MCF 10A (cell line): ENCODE results near the gene SURF6. TPM values are rescaled to one million over a fixed set of nuclear protein-coding genes. Genes with fewer than 3 reads are reported as not detected.

Source experiments
- BruUV-seq: library from RNA; stranded (reverse); fragments of 400-500 nt; replicated peaks from 2 replicates; lab custom pipeline; 2021; lab: Mats Ljungman, UMichigan
- CTCF ChIA-PET: fragments of 300-600 bp; sonication (Branson Sonifier 250); formaldehyde crosslinking; extraction: SDS; loops from one replicate; lab custom pipeline; 2021; ENCODE audit warnings: antibody characterized with exemption, inconsistent platforms; lab: Yijun Ruan, JAX
- POLR2A ChIA-PET: fragments of 300-600, 350-650 bp; sonication (Branson Sonifier 250); formaldehyde crosslinking; extraction: SDS; loops from one replicate; lab custom pipeline; 2020; ENCODE audit warnings: antibody characterized with exemption, inconsistent platforms; lab: Yijun Ruan, JAX
- DNase-seq: peaks from one replicate; pipeline ENCODE4 v3.0.0-alpha.2; 2018; ENCODE audit not compliant: unreplicated experiment
- H3K27ac Mint-ChIP-seq: one replicate; pipeline ENCODE4 v1.8.0; 2022; ENCODE audit warnings: mild to moderate bottlenecking, low read depth, mixed read lengths; ENCODE audit not compliant: unreplicated experiment
- H3K27me3 Mint-ChIP-seq: one replicate; pipeline ENCODE4 v1.8.0; 2022; ENCODE audit warnings: mixed read lengths; ENCODE audit not compliant: insufficient read depth, unreplicated experiment
- H3K36me3 Mint-ChIP-seq: one replicate; pipeline ENCODE4 v1.8.0; 2022; ENCODE audit warnings: mild to moderate bottlenecking, moderate library complexity, mixed read lengths; ENCODE audit not compliant: insufficient read depth, unreplicated experiment
- H3K4me1 Mint-ChIP-seq: one replicate; pipeline ENCODE4 v1.8.0; 2022; ENCODE audit warnings: mixed read lengths; ENCODE audit not compliant: insufficient read depth, unreplicated experiment
- H3K4me3 Mint-ChIP-seq: one replicate; pipeline ENCODE4 v1.8.0; 2022; ENCODE audit warnings: mild to moderate bottlenecking, moderate library complexity, mixed read lengths; ENCODE audit not compliant: unreplicated experiment
- H3K9me3 Mint-ChIP-seq: one replicate; pipeline ENCODE4 v1.8.0; 2022; ENCODE audit warnings: mixed read lengths; ENCODE audit not compliant: unreplicated experiment
- CTCF ChIP-seq: fragments of 200-600 bp; IDR thresholded peaks from one replicate; pipeline ENCODE4 v1.8.0; 2022; ENCODE audit warnings: antibody characterized with exemption, mild to moderate bottlenecking; ENCODE audit not compliant: unreplicated experiment
- intact Hi-C: fragments of 100-400 bp; cut with micrococcal nuclease; formaldehyde crosslinking; loops from 2 replicates; pipeline ENCODE4 v1.14.1; 2022
- total RNA-seq: library from RNA; stranded (reverse); gene quantifications from 2 replicates; pipeline ENCODE4 v1.2.3, GENCODE V29; 2022

Gene SURF6
- total RNA-seq, 1 experiment from 2014 or later, result 40.5 TPM

DNA sequence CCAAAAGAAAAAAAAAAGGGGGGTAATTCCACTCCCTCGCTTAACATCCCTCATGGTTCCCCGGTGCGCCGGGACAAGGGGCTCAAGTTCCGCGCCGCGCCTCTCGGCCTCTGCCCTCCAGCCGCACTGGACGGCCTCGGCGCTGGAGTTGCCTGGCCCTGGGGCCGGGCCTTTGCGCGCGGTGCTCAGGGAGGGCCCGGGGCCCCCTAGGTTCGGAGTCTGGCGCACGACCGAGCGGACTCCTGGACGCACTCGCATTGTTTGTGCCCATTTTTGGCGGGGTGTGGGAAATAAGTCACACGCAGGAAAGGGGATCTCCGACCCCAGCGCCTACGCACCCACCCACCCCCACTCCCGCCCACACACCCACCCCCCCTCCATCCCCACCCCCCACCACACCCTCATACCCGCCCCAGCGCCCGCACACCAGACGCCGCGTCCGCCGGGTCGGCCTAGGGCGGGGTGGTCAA, 11.6 kb upstream of the SURF6 start:
- CTCF ChIA-PET, result interaction anchor here (1.2 kb wide), 1 partner anchor 9 kb away, joined by 3 read pairs; no protein-coding TSS in a partner anchor
- intact Hi-C loops, result no loop called here
- Mint-ChIP-seq H3K9me3 (no peaks in the 10 kb centered on the region), H3K27me3 (no peaks in the 10 kb centered on the region), H3K36me3 (peaks cover 61% of the 10 kb centered on the region), H3K27ac (peak overlapping the region; percentile 97), H3K4me3 (peak overlapping the region; percentile 88), H3K4me1 (peaks cover 6% of the 10 kb centered on the region)
- POLR2A ChIA-PET, result interaction anchor here (0.6 to 2.9 kb wide), 22 partner anchors 8 to 788 kb away, joined by 3 to 48 read pairs (median 6); partner anchors contain the start of genes BRD3OS, CACFD1, STKLD1 and SURF1
- peak; percentile 18 for TF ChIP-seq CTCF
- peak; percentile 33 for DNase-seq
- no TSS peak for BruUV-seq

GRCh38 chr9:133346021-133346785, 10.2 kb upstream of the SURF6 start:
- Mint-ChIP-seq H3K27ac (no peak overlapping the region), H3K27me3 (no peaks in the 10 kb centered on the region), H3K4me3 (peak overlapping the region; percentile 88), H3K4me1 (peaks cover 6% of the 10 kb centered on the region), H3K36me3 (peaks cover 56% of the 10 kb centered on the region), H3K9me3 (no peaks in the 10 kb centered on the region)
- no peak for DNase-seq
- no peak for TF ChIP-seq CTCF
- intact Hi-C loops, result no loop called here
- ChIA-PET CTCF (interaction anchor here (0.6 to 1.2 kb wide), 2 partner anchors 32 to 381 kb away, joined by 3 to 4 read pairs; no protein-coding TSS in a partner anchor), POLR2A (interaction anchor here (0.6 to 2.9 kb wide), 9 partner anchors 9 to 160 kb away, joined by 3 to 48 read pairs (median 6); partner anchors contain the start of genes STKLD1, SURF1, SURF2 and SURF6)
- no TSS peak for BruUV-seq

- BruUV-seq, result no TSS peak
- no peaks in the 10 kb centered on the region for H3K9me3 Mint-ChIP-seq
- DNase-seq, result no peak
- ChIA-PET POLR2A (interaction anchor here (0.7 to 1.7 kb wide), 3 partner anchors 10 to 157 kb away, joined by 3 to 8 read pairs (median 3); no protein-coding TSS in a partner anchor), CTCF (interaction anchor here (0.6 kb wide), 1 partner anchor 127 kb away, joined by 4 read pairs; no protein-coding TSS in a partner anchor)
- H3K27ac Mint-ChIP-seq, result no peak overlapping the region
- H3K36me3 Mint-ChIP-seq, result peaks cover 53% of the 10 kb centered on the region
- no peak for TF ChIP-seq CTCF
- peaks cover 6% of the 10 kb centered on the region for H3K4me1 Mint-ChIP-seq
- no peaks in the 10 kb centered on the region for H3K27me3 Mint-ChIP-seq
- intact Hi-C loops, result no loop called here
- no peak overlapping the region for H3K4me3 Mint-ChIP-seq
These were observed 9.6 kb upstream of the SURF6 start for GRCh38 chr9:133345596-133345995.

DNA sequence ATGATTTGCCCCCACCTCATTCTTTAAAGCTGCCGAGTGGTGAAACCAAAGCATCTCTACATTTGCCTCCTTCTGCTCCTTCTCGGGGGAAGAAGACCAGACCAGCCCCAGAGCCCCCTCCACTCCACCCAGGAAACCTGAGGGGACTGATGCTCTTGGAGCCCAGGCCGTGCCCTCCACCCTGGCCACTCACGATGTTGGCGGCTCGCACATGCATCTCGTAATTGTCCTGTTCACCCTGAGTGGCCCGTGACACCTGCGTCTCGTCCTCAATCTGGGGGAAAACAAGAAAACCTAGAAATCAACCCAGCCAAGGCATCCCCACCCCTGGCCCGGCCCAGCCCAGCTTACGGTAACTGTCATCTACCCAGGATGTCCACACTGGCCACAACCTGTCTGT, 9.0 kb upstream of the SURF6 start:
- peaks cover 53% of the 10 kb centered on the region for H3K36me3 Mint-ChIP-seq
- no peaks in the 10 kb centered on the region for H3K27me3 Mint-ChIP-seq
- ChIA-PET POLR2A (no interaction called here), CTCF (interaction anchor here (2.3 kb wide), 1 partner anchor 158 kb away, joined by 6 read pairs; no protein-coding TSS in a partner anchor)
- intact Hi-C loops, result no loop called here
- H3K4me1 Mint-ChIP-seq, result peaks cover 6% of the 10 kb centered on the region
- H3K4me3 Mint-ChIP-seq, result no peak overlapping the region
- H3K27ac Mint-ChIP-seq, result no peak overlapping the region
- TF ChIP-seq CTCF, result no peak
- no peaks in the 10 kb centered on the region for H3K9me3 Mint-ChIP-seq
- DNase-seq, result no peak
- no TSS peak for BruUV-seq
